NCI-H2171 (cell line): ENCODE measurements around the gene SCYGR1.

Experiments used
- DNase-seq: peaks from one replicate; lab custom pipeline; 2025; lab: John Stamatoyannopoulos, UW

Gene SCYGR1

GRCh38 chr2:227370791-227371312 is 16.9 kb downstream of the SCYGR1 start:
- no peak for DNase-seq

DNA sequence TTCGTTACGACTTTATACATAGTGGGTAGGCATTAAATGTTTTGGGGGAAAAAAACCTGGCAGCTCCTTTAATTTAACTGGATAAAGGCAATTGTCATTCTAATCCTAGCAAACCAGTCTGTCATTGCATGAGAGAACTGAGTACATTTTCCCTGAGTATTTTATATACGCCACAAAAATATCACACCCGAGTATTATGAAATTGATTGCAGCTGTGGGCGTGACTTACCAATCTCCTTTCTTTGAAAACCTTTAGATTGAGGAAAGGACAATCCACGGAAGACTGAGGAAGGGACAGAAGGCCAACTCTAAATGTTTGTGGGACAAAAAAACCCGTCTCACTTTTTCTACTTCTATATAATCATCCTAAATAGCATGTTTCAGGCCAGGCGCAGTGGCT is 17.7 kb downstream of the SCYGR1 start:
- DNase-seq: no peak

DNA sequence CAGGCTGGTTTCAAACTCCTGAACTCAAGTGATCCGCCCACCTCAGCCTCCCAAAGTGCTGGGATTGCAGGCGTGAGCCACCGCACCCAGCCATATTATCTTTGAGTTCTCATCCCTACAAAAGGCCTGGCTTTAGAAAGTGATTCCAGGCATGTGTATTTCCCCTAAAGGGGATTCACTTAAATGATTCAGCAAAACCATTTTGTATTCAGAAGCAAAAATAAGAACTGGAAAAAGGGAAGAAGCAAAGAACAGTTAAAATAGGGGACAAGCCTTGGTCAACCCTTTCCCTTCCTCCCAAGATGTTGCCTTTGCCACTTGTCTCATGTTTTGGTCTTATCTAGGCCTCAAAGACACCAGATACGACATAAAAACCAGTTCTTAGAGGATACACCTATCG is 19.2 kb downstream of the SCYGR1 start:
- DNase-seq: no peak

- no peak for DNase-seq
Measured at GRCh38 chr2:227367427-227367795, 20.3 kb downstream of the SCYGR1 start.

DNA sequence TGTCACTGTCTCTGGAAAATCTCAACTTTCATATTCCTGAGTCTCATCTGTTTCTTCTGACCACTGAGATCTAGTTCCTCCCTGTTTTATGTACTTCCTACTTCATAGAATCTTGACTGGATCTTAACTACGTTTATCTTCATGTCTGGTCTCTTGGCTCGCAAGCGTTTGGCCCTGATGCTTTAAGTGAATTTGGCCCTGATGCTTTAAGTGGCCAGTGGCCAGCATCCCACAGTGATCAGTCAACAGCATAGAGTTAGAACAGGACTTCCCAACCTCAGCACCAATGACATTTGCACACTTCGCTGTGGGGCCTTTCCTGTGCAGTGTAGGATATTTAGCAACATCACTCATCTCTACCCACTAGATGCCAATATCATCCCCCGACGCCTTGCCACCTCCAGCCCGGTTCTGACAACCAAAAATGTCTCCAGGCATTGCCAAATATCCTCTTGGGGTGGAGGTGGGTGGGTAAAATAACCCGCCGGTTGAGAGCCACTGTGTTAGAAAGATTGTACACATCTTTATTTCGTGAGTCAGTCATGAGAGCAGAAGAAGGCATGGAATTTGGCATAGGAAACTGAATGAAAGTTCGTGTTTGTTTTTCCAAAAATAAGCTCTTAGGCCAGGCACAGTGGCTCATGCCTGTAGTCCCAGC is 20.9 kb downstream of the SCYGR1 start:
- no peak for DNase-seq

- no peak for DNase-seq
Measured at GRCh38 chr2:227365833-227366232, 21.9 kb downstream of the SCYGR1 start.

DNA sequence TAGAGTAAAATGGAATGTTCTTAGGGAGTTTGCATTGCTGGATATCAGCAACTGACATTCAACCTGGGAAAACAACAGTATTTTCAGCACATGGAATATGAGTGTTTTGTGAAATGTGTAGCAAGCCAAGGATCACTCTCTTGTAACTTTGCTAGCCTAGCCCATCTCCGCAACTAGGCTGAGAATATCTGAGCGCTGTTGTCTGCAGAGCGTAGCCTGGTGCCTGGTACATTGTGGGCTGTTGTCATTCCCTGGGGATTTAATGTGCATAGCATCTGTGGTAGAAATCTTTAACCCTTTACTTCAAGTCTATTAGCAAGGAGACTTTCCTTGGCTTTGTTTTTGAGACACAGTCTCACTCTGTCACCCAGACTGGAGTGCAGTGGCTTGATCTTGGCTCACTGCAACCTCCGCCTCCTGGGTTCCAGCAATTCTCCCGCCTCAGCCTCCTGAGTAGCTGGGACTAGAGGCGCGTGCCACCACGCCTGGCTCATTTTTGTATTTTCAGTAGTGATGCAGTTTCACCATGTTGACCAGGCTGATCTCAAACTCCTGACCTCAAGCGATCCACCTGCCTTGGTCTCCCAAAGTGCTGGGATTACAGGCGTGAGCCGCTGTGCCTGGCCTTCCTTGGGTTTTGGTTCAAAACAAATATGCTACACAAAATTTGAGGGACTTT is 23.0 kb downstream of the SCYGR1 start:
- DNase-seq: peak; percentile 12

- no peak for DNase-seq
Measured at GRCh38 chr2:227363756-227364155, 24.0 kb downstream of the SCYGR1 start.

DNA sequence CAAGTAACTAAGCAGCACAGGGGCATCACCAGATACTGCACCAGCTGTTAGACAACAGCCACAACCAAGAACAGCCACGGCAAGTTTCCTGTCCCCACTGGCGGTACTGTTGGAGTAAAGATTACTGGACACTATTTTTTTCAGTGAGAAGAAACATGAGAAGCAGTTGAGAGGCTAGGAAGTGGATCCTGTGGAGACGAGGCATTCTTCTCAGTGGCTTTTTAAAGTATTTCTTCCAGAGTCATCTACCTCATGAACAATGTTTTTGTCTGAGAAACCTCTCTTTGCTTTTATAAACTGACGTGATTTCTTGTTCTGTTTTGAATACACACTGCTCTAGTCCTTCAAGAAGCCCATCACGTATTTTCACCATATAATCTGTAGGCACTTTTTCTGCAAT is 27.4 kb downstream of the SCYGR1 start:
- DNase-seq: no peak

DNA sequence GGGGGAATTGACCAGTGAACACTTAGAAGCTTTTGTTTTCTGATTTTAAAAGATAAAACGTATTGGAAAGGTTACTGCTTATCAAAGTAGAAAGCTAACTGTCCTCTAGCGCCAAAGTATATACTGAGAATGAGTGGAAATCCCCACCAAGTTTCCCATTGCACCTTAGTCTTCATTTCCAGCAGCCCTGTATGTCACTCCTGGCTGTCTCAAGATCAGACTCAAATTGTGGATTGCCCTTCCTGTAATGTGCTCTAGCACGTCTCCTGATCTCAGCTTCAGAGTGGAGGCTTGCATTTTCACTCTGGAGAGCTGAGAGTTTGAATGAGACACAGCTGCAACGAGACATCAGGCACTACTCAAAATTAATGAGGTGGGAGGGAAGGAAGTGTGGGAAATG is 36.1 kb downstream of the SCYGR1 start:
- DNase-seq: no peak

DNA sequence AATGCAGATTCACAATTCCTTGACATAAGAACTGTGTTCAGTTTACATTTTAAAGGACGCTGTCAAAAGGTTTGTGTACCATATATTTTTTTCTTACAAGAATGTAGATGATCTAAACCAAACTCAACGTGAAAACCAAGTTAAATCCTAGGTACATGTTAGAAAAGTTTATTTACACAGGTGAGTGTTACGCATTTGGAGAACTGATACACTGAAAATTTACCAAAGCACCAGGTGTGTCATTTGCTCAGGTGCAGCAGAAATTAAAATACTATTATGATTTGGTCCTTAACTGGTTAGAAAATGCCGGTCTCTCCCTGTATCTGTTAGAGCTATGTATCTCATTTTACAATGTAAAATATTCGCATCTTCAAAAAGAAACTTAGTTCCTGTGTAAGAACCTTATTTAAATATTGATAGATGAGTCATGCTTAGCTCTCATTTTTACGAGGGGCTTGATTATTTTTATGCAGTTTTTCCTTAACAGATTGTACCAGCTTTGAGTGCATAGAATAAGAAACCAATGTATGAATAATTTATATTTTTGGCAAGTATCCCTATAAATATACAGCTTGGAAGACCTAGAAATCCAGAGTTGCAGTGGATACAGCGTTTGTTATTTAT is 37.6 kb downstream of the SCYGR1 start:
- no peak for DNase-seq

DNA sequence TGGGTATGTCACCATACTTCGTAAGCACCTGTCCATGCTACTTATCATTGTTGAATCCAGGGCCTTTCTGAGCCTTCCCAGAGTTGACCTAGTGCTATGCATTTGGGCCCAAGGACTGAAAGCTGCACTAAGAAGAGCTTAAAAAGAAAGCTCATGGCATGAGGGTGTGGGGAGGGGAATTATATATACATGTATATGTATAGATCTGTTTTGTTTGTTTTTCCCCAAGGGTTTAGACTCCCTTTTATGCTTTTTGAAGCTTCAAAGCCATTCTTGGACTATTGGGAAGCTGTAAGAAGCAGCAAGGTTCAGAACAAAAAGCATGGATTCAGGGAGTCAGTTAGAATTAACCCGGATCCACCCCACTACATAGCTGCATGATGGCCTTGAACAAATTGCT is 39.4 kb downstream of the SCYGR1 start:
- no peak for DNase-seq

- no peak for DNase-seq
Measured at GRCh38 chr2:227347117-227347516, 40.6 kb downstream of the SCYGR1 start.

DNA sequence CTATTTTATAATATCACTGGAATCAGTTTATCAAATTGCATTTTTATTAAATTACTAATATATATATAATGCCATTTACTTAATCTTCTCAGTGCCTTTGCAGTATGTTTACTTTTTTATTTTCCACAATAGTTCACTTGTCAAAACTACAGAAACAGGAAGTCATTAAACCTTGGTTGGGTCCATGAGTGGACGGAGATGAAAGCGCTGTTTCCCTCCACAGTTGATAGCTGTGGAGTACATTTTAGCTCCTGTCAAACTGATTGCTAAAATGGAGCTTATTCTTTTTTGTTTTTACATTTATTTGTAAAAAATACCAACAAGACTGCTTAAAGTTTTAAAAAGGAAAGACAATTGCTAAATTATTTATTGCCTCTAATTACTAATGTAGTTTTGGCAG is 43.5 kb downstream of the SCYGR1 start:
- DNase-seq: no peak

GRCh38 chr2:227341553-227341952 is 46.2 kb downstream of the SCYGR1 start:
- DNase-seq: no peak

DNA sequence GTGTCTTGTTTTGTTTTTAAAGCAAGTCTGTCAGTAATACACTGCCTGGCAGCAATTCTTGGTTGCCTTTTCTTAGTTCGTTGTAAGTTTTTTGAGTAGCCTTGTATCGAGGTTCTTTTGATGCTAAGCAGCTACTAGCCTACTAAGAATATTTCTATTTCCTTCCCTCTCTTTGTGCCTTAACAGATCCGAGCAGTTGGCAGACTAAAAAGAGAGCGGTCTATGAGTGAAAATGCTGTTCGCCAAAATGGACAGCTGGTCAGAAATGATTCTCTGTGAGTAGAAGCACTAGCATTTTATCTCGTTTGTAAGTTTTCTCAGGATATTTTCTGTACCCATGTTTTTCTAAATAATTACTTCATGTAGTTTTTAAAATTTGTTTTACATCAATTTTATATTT is 47.6 kb downstream of the SCYGR1 start:
- DNase-seq: no peak

DNA sequence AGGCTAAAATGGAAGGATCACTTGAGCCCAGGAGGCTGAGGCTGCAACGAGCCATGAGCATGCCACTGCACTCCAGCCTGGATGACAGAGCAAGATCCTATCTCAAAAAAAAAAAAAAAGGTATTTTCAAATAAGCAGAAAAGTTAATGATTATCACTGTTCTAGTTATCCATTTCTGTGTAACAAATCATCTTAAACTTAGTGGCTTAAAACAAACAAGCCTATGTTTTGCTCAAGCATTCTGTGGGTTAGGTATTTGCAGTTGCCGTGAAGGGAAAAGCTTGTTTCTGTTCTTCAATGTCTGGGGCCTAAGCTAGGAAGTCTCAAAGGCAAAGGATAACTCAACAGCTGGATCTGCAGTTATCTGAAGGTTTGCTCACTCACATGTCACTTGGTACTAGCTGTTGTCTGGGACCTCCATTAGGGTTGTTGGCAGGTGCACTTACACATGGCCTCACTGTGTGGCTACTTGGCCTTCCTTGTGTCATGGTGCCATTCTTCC is 48.6 kb downstream of the SCYGR1 start:
- no peak for DNase-seq
